IMR-90 (cell line): ENCODE data around the gene DAPK3.

ENCODE experiments used
- BHLHE40 ChIP-seq: fragments of 150-350 bp; IDR thresholded peaks from 2 replicates; pipeline ENCODE4 v1.6.1; 2016; ENCODE audit warnings: mild to moderate bottlenecking, low read depth, low read length
- CEBPB ChIP-seq: IDR thresholded peaks from 2 replicates; pipeline ENCODE4 v1.6.1; 2012; ENCODE audit warnings: low read depth, low read length, improper control_type of control experiment
- FOS ChIP-seq: fragments of 150-350 bp; IDR thresholded peaks from 2 replicates; pipeline ENCODE4 v1.6.1; 2016; ENCODE audit warnings: low read depth, low read length
- MAZ ChIP-seq: IDR thresholded peaks from 2 replicates; pipeline ENCODE4 v1.6.1; 2012; ENCODE audit warnings: low read depth, mild to moderate bottlenecking, low read length, improper control_type of control experiment, moderate library complexity, borderline replicate concordance
- MXI1 ChIP-seq: IDR thresholded peaks from 2 replicates; pipeline ENCODE4 v1.6.1; 2012; ENCODE audit warnings: low read depth, mild to moderate bottlenecking, low read length, moderate library complexity, borderline replicate concordance
- POLR2A ChIP-seq: IDR thresholded peaks from 2 replicates; pipeline ENCODE4 v1.6.1; 2012; ENCODE audit warnings: mild to moderate bottlenecking, low read depth, low read length
- RAD21 ChIP-seq: IDR thresholded peaks from 2 replicates; pipeline ENCODE4 v1.6.1; 2012; ENCODE audit warnings: low read length, improper control_type of control experiment
- RCOR1 ChIP-seq: IDR thresholded peaks from 2 replicates; pipeline ENCODE4 v1.6.1; 2012; ENCODE audit warnings: mild to moderate bottlenecking, low read length, improper control_type of control experiment; ENCODE audit not compliant: insufficient replicate concordance
- RFX5 ChIP-seq: IDR thresholded peaks from 2 replicates; pipeline ENCODE4 v1.8.0; 2012; ENCODE audit warnings: low read depth, mild to moderate bottlenecking, low read length, moderate library complexity
- SMC3 ChIP-seq: fragments of 150-350 bp; IDR thresholded peaks from 2 replicates; pipeline ENCODE4 v1.6.1; 2016; ENCODE audit warnings: low read depth, mild to moderate bottlenecking, antibody characterized with exemption, low read length, moderate library complexity
- TF ChIP-seq, protein P1 (sequence below): conservative IDR thresholded peaks from 2 replicates; pipeline ENCODE4 v1.5.1; 2012; ENCODE audit warnings: mild to moderate bottlenecking, low read depth, low read length, improper control_type of control experiment
- TF ChIP-seq, protein P2 (sequence below): fragments of 150-350 bp; IDR thresholded peaks from 2 replicates; pipeline ENCODE4 v1.6.1; 2016; ENCODE audit warnings: low read depth, mild to moderate bottlenecking, low read length, moderate library complexity, borderline replicate concordance
- TF ChIP-seq, protein P3 (sequence below): fragments of 150-350 bp; IDR thresholded peaks from 2 replicates; pipeline ENCODE4 v1.6.1; 2017; ENCODE audit warnings: mild to moderate bottlenecking, antibody characterized with exemption, low read length, low read depth

DNA sequence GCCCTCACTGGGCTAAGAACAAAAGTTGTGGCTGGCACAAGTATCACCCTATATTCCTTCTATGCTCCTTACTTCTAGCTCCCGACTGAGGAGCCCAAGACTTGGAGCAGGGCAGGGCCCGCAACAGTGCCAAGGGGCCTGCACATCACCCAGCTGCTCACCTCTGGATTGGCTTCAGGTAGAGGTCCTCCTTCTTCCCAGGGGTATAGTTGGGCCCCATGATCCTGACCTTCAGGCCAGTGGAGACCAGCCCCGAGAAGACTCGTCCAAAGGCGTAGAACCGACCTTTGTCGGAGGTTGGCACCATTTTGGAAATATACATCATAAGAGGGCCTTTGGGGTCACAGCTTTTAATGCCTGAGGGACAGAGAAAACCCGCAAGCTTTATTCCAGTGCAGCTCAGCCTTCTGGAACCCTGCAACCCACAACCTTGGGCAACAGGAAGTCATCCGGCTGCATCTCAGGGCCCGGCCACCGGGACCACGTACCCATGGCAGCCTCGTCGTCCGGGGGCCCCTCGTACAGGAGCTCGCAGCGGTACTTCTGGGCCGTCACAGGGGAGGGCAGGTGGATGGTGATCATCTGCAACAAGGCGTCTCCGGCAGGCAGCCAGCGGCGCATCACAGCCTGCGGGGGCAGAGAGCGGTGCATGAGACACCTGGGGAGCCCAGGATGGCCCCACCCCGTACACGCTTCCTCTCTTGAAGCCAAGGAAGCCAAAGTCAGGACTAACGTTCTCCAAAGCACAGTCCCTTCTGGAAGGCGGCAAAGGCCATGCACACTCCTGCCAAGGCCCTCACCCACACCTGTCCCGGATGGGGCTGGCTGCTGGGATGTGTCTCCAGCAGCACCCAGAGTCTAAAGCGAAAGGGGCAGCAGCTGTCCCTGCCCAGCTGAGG is 9.7 kb upstream of the DAPK3 start:
- TF ChIP-seq, protein P1, sequence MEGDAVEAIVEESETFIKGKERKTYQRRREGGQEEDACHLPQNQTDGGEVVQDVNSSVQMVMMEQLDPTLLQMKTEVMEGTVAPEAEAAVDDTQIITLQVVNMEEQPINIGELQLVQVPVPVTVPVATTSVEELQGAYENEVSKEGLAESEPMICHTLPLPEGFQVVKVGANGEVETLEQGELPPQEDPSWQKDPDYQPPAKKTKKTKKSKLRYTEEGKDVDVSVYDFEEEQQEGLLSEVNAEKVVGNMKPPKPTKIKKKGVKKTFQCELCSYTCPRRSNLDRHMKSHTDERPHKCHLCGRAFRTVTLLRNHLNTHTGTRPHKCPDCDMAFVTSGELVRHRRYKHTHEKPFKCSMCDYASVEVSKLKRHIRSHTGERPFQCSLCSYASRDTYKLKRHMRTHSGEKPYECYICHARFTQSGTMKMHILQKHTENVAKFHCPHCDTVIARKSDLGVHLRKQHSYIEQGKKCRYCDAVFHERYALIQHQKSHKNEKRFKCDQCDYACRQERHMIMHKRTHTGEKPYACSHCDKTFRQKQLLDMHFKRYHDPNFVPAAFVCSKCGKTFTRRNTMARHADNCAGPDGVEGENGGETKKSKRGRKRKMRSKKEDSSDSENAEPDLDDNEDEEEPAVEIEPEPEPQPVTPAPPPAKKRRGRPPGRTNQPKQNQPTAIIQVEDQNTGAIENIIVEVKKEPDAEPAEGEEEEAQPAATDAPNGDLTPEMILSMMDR = no peak
- TF ChIP-seq RCOR1 = no peak
- TF ChIP-seq, protein P2, sequence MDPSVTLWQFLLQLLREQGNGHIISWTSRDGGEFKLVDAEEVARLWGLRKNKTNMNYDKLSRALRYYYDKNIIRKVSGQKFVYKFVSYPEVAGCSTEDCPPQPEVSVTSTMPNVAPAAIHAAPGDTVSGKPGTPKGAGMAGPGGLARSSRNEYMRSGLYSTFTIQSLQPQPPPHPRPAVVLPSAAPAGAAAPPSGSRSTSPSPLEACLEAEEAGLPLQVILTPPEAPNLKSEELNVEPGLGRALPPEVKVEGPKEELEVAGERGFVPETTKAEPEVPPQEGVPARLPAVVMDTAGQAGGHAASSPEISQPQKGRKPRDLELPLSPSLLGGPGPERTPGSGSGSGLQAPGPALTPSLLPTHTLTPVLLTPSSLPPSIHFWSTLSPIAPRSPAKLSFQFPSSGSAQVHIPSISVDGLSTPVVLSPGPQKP = no peak
- TF ChIP-seq BHLHE40 = no peak
- TF ChIP-seq SMC3 = no peak
- TF ChIP-seq CEBPB = no peak
- TF ChIP-seq POLR2A = no peak; the same call in 1 of the 2 replicates
- no peak for TF ChIP-seq MAZ
- no peak for TF ChIP-seq MXI1
- TF ChIP-seq, protein P3, sequence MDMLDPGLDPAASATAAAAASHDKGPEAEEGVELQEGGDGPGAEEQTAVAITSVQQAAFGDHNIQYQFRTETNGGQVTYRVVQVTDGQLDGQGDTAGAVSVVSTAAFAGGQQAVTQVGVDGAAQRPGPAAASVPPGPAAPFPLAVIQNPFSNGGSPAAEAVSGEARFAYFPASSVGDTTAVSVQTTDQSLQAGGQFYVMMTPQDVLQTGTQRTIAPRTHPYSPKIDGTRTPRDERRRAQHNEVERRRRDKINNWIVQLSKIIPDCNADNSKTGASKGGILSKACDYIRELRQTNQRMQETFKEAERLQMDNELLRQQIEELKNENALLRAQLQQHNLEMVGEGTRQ = no peak
- no peak for TF ChIP-seq RAD21
- TF ChIP-seq FOS = no peak
- no peak for TF ChIP-seq RFX5
